ENCODE results near the gene ADAMTSL5.

The ADAMTSL5 gene

GRCh38 chr19:1495051-1495798, 17.6 kb downstream of the ADAMTSL5 start:
- no peak for DNase-seq

GRCh38 chr19:1494115-1494815, 18.6 kb downstream of the ADAMTSL5 start:
- DNase-seq: no peak

- DNase-seq: no peak
Observed at GRCh38 chr19:1492474-1493006, 20.3 kb downstream of the ADAMTSL5 start.

- no peak for DNase-seq
Observed at GRCh38 chr19:1491849-1492170, 21.0 kb downstream of the ADAMTSL5 start.

GRCh38 chr19:1491114-1491848, 21.5 kb downstream of the ADAMTSL5 start, which contains the start of gene REEP6:
TSS of gene REEP6 (plus strand) at chr19:1491181. CDS start at chr19:1491270, 89 bp downstream.
- DNase-seq: no peak

GRCh38 chr19:1490311-1491113, 22.3 kb downstream of the ADAMTSL5 start, which contains the start of gene PCSK4:
TSS of gene PCSK4 (minus strand) at chr19:1490350. CDS start at chr19:1490346, 4 bp downstream.
- DNase-seq: peak; percentile 100

GRCh38 chr19:1489463-1490310, 23.1 kb downstream of the ADAMTSL5 start:
- peak in 1 of 2 experiments; percentile 37 for DNase-seq

GRCh38 chr19:1488282-1488601, 24.6 kb downstream of the ADAMTSL5 start:
- DNase-seq: no peak

- DNase-seq: no peak
Observed at GRCh38 chr19:1487576-1488281, 25.1 kb downstream of the ADAMTSL5 start.

GRCh38 chr19:1486720-1487575, 25.9 kb downstream of the ADAMTSL5 start:
- DNase-seq: no peak

GRCh38 chr19:1483979-1484428, 28.8 kb downstream of the ADAMTSL5 start:
- DNase-seq: no peak

GRCh38 chr19:1483131-1483978, 29.5 kb downstream of the ADAMTSL5 start:
- DNase-seq: no peak

- no peak for DNase-seq
Observed at GRCh38 chr19:1482361-1483130, 30.3 kb downstream of the ADAMTSL5 start.

GRCh38 chr19:1481893-1482360, 30.9 kb downstream of the ADAMTSL5 start:
- DNase-seq: no peak

- DNase-seq: no peak
Observed at GRCh38 chr19:1481224-1481892, 31.5 kb downstream of the ADAMTSL5 start.

- DNase-seq: peak; percentile 95 to 96
Observed at GRCh38 chr19:1478934-1479707, 33.7 kb downstream of the ADAMTSL5 start, which contains the start of gene C19orf25. TSS of gene C19orf25 (minus strand) at chr19:1479215. CDS start at chr19:1478903, 312 bp downstream.
